Measurements from ENCODE around the gene ATF5. TPM values are rescaled to one million over a fixed set of nuclear protein-coding genes. Genes with fewer than 3 reads are reported as not detected.

Gene ATF5
- total and polyA plus RNA-seq, 2 donors from 2014 or later, result 22.7 to 36.4 TPM

GRCh38 chr19:49973987-49974386 lies 45.0 kb downstream of the ATF5 start:
- no peak for DNase-seq
- Histone ChIP-seq H3K9ac (ENCODE audit: low read length in 3 of 3) (no peak overlapping the region), H3K4me3 (ENCODE audit: low read length in 3 of 3) (no peak overlapping the region), H3K9me3 (ENCODE audit: control insufficient read depth in 2 of 3, insufficient read depth in 1 of 3, low read length in 3 of 3) (no peaks in the 10 kb centered on the region), H3K4me1 (ENCODE audit: control insufficient read depth in 2 of 3, insufficient read depth in 2 of 3, low read depth in 1 of 3, low read length in 3 of 3) (no peaks in the 10 kb centered on the region), H3K27ac (ENCODE audit: low read depth in 2 of 2, low read length in 2 of 2) (no peak overlapping the region), H3K36me3 (ENCODE audit: control insufficient read depth in 2 of 3, insufficient read depth in 3 of 3, low read length in 3 of 3) (peaks cover 0 to 5% (median 4%) of the 10 kb centered on the region in 3 donors), H3K27me3 (ENCODE audit: control insufficient read depth, insufficient read depth, low read length) (no peaks in the 10 kb centered on the region)
- intact Hi-C loops (cut with DNase I), result no loop called here
- TF ChIP-seq, protein P1, sequence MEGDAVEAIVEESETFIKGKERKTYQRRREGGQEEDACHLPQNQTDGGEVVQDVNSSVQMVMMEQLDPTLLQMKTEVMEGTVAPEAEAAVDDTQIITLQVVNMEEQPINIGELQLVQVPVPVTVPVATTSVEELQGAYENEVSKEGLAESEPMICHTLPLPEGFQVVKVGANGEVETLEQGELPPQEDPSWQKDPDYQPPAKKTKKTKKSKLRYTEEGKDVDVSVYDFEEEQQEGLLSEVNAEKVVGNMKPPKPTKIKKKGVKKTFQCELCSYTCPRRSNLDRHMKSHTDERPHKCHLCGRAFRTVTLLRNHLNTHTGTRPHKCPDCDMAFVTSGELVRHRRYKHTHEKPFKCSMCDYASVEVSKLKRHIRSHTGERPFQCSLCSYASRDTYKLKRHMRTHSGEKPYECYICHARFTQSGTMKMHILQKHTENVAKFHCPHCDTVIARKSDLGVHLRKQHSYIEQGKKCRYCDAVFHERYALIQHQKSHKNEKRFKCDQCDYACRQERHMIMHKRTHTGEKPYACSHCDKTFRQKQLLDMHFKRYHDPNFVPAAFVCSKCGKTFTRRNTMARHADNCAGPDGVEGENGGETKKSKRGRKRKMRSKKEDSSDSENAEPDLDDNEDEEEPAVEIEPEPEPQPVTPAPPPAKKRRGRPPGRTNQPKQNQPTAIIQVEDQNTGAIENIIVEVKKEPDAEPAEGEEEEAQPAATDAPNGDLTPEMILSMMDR (IDR thresholded peaks at IDR 0.05; ENCODE audit: borderline replicate concordance, extremely low read depth, insufficient read depth), result no peak
- FAIRE-seq, result no peak

- intact Hi-C loops (cut with DNase I), result no loop called here
- no peak for FAIRE-seq
Measured at GRCh38 chr19:49975051-49975450, 46.0 kb downstream of the ATF5 start.

GRCh38 chr19:49976496-49976895 lies 47.5 kb downstream of the ATF5 start:
- FAIRE-seq (no peak), DNase-seq (no peak)
- Histone ChIP-seq H3K4me1 (ENCODE audit: control insufficient read depth in 2 of 3, insufficient read depth in 2 of 3, low read depth in 1 of 3, low read length in 3 of 3) (no peaks in the 10 kb centered on the region), H3K27ac (ENCODE audit: low read depth in 2 of 2, low read length in 2 of 2) (no peak overlapping the region), H3K36me3 (ENCODE audit: control insufficient read depth in 2 of 3, insufficient read depth in 3 of 3, low read length in 3 of 3) (peaks cover 0 to 7% (median 4%) of the 10 kb centered on the region in 3 donors), H3K27me3 (ENCODE audit: control insufficient read depth, insufficient read depth, low read length) (no peaks in the 10 kb centered on the region), H3K9me3 (ENCODE audit: control insufficient read depth in 2 of 3, insufficient read depth in 1 of 3, low read length in 3 of 3) (no peaks in the 10 kb centered on the region), H3K4me3 (ENCODE audit: low read length in 3 of 3) (no peak overlapping the region), H3K9ac (ENCODE audit: low read length in 3 of 3) (no peak overlapping the region)
- TF ChIP-seq, protein P1 (IDR thresholded peaks at IDR 0.05; ENCODE audit: borderline replicate concordance, extremely low read depth, insufficient read depth), result no peak
- intact Hi-C loops (cut with DNase I), result no loop called here

More at GRCh38 chr19:49975051-49975450, 46.0 kb downstream of the ATF5 start:
- Histone ChIP-seq H3K9ac (ENCODE audit: low read length in 3 of 3) (no peak overlapping the region), H3K9me3 (ENCODE audit: control insufficient read depth in 2 of 3, insufficient read depth in 1 of 3, low read length in 3 of 3) (no peaks in the 10 kb centered on the region), H3K27me3 (ENCODE audit: control insufficient read depth, insufficient read depth, low read length) (no peaks in the 10 kb centered on the region), H3K36me3 (ENCODE audit: control insufficient read depth in 2 of 3, insufficient read depth in 3 of 3, low read length in 3 of 3) (peaks cover 0 to 6% (median 4%) of the 10 kb centered on the region in 3 donors), H3K27ac (ENCODE audit: low read depth in 2 of 2, low read length in 2 of 2) (no peak overlapping the region), H3K4me1 (ENCODE audit: control insufficient read depth in 2 of 3, insufficient read depth in 2 of 3, low read depth in 1 of 3, low read length in 3 of 3) (no peaks in the 10 kb centered on the region), H3K4me3 (ENCODE audit: low read length in 3 of 3) (no peak overlapping the region)
- DNase-seq, result no peak
- TF ChIP-seq, protein P1 (IDR thresholded peaks at IDR 0.05; ENCODE audit: borderline replicate concordance, extremely low read depth, insufficient read depth), result no peak

GRCh38 chr19:49977076-49977475 lies 48.1 kb downstream of the ATF5 start:
- no peak for FAIRE-seq
- H3K4me3 ChIP-seq (ENCODE audit: low read length in 3 of 3), result no peak overlapping the region
- TF ChIP-seq, protein P1 (IDR thresholded peaks at IDR 0.05; ENCODE audit: borderline replicate concordance, extremely low read depth, insufficient read depth), result no peak

More at GRCh38 chr19:49977076-49977475, 48.1 kb downstream of the ATF5 start:
- Histone ChIP-seq H3K9ac (ENCODE audit: low read length in 3 of 3) (no peak overlapping the region), H3K4me1 (ENCODE audit: control insufficient read depth in 2 of 3, insufficient read depth in 2 of 3, low read depth in 1 of 3, low read length in 3 of 3) (no peaks in the 10 kb centered on the region), H3K27ac (ENCODE audit: low read depth in 2 of 2, low read length in 2 of 2) (no peak overlapping the region), H3K9me3 (ENCODE audit: control insufficient read depth in 2 of 3, insufficient read depth in 1 of 3, low read length in 3 of 3) (no peaks in the 10 kb centered on the region), H3K27me3 (ENCODE audit: control insufficient read depth, insufficient read depth, low read length) (no peaks in the 10 kb centered on the region), H3K36me3 (ENCODE audit: control insufficient read depth in 2 of 3, insufficient read depth in 3 of 3, low read length in 3 of 3) (peaks cover 0 to 12% (median 4%) of the 10 kb centered on the region in 3 donors)
- no peak for DNase-seq
- intact Hi-C loops (cut with DNase I), result no loop called here
